ENCODE results near the gene ARHGAP10. TPM values are rescaled to one million over a fixed set of nuclear protein-coding genes. Genes with fewer than 3 reads are reported as not detected.

ARHGAP10 gene
- total and polyA plus RNA-seq, 10 of the 15 experiments (the other 5 are each of a cell fraction or from before 2014, with no cell fraction given): 1.3 to 25.8 (median 17.2) TPM

GRCh38 chr4:147773261-147774184, 41.6 kb downstream of the ARHGAP10 start (continued):
- TF ChIP-seq EZH2 (IDR thresholded peaks at IDR 0.05; ENCODE audit: borderline replicate concordance, control insufficient read depth, low read depth, low read length) (no peak), CUX1 (IDR thresholded peaks at IDR 0.05; ENCODE audit: insufficient replicate concordance, low read depth, low read length) (no peak), EED (IDR thresholded peaks at IDR 0.05; ENCODE audit: low read depth) (peak; percentile 42; the same call in 1 of the 2 replicates), RAD51 (IDR thresholded peaks at IDR 0.05) (no peak)

- Histone ChIP-seq H3K27me3 (replicated peaks in 1 of 2; ENCODE audit: control insufficient read depth in 2 of 2, insufficient read depth in 2 of 2, low read length in 1 of 2) (no peaks in the 10 kb centered on the region), H3K9me3 (replicated peaks; ENCODE audit: control insufficient read depth, insufficient read depth, low read length) (no peaks in the 10 kb centered on the region; the same call in 2 of the 3 replicates), H3K9ac (ENCODE audit: control insufficient read depth, insufficient read depth, low read length) (no peak overlapping the region), H2AFZ (ENCODE audit: control insufficient read depth, low read depth, low read length) (no peak overlapping the region), H3K27ac (ENCODE audit: control insufficient read depth, insufficient read depth) (no peak overlapping the region), H3K4me3 (no peak overlapping the region), H3K36me3 (ENCODE audit: control insufficient read depth in 2 of 2, insufficient read depth in 2 of 2, low read length in 1 of 2) (no peaks in the 10 kb centered on the region; a peak in 1 of 4 replicates), H4K20me1 (ENCODE audit: control insufficient read depth, insufficient read depth) (no peaks in the 10 kb centered on the region), H3K4me1 (ENCODE audit: control insufficient read depth, insufficient read depth, low read length) (peaks cover 52% of the 10 kb centered on the region), H3K4me2 (ENCODE audit: control insufficient read depth, insufficient read depth) (no peak overlapping the region), H3K79me2 (ENCODE audit: control insufficient read depth, insufficient read depth, low read length) (peaks cover 82% of the 10 kb centered on the region)
- POLR2A ChIA-PET: interaction anchor here (0.5 to 1.0 kb wide), 4 partner anchors 18 to 159 kb away, joined by 3 to 4 read pairs (median 4); partner anchors contain the start of gene TMEM184C
- ATAC-seq (no peak), FAIRE-seq (no peak), DNase-seq (ENCODE audit: low read depth, low spot score) (no peak)
- no TSS peak for BruUV-seq (replicated peaks)
- SMC1A ChIA-PET (ENCODE audit: uncharacterized antibody, unreplicated experiment): interaction anchor here (0.7 to 3.4 kb wide), 13 partner anchors 9 to 64 kb away, joined by 3 to 18 read pairs (median 4); no protein-coding TSS in a partner anchor
- WGBS (ENCODE audit: insufficient coverage, insufficient replicate concordance, low lambda C conversion rate, missing lambda C conversion rate): 87% methylated on average over 10 of the region's 10 CpGs
- in situ Hi-C loops (cut with MboI) (no loop called here), intact Hi-C loops (cut with micrococcal nuclease; ENCODE audit: unreplicated experiment) (no loop called here)
- CTCF ChIA-PET: interaction anchor here (1.0 to 3.0 kb wide), 7 partner anchors 9 to 90 kb away, joined by 3 to 8 read pairs (median 4); no protein-coding TSS in a partner anchor
- RAD21 ChIA-PET (ENCODE audit: unreplicated experiment): interaction anchor here (1.0 to 1.7 kb wide), 5 partner anchors 9 to 69 kb away, joined by 3 to 6 read pairs (median 4); partner anchors contain the start of gene ARHGAP10
- TF ChIP-seq IRF3 (IDR thresholded peaks at IDR 0.05) (no peak), RFX5 (IDR thresholded peaks at IDR 0.05; ENCODE audit: low read depth, low read length) (no peak), SRF (IDR thresholded peaks at IDR 0.05; ENCODE audit: low read depth in 2 of 2, low read length in 2 of 2) (no peak), TCF12 (IDR thresholded peaks at IDR 0.05; ENCODE audit: low read depth, low read length) (no peak), NR2F1 (conservative IDR thresholded peaks at IDR 0.05) (no peak), CEBPZ (IDR thresholded peaks at IDR 0.05; ENCODE audit: low read depth, low read length) (no peak), ZZZ3 (IDR thresholded peaks at IDR 0.05; ENCODE audit: control insufficient read depth, insufficient read length, low read depth) (no peak)
Observed at GRCh38 chr4:147776716-147777115, 44.8 kb downstream of the ARHGAP10 start.

Measured in GM12878 (cell line).